HepG2 (cell line): Measurements from ENCODE around the gene MTCL1. TPM values are rescaled to one million over a fixed set of nuclear protein-coding genes. Genes with fewer than 3 reads are reported as not detected.

Source experiments
- ADNP ChIP-seq: sonication (generic); formaldehyde crosslinking; IDR thresholded peaks from 2 replicates; pipeline ENCODE4 v1.4.0; 2020; ENCODE audit warnings: missing genetic modification reagents
- ATM ChIP-seq: fragments of 450-650 bp; IDR thresholded peaks from 2 replicates; pipeline ENCODE4 v1.7.1; 2017; ENCODE audit warnings: mild to moderate bottlenecking, borderline replicate concordance
- CENPBD1 ChIP-seq: sonication (generic); formaldehyde crosslinking; IDR thresholded peaks from 2 replicates; pipeline ENCODE4 v1.8.0; 2022; ENCODE audit warnings: missing genetic modification reagents, low read depth, mild to moderate bottlenecking, borderline replicate concordance
- CENPX ChIP-seq: sonication (generic); formaldehyde crosslinking; IDR thresholded peaks from 2 replicates; pipeline ENCODE4 v1.9.0; 2021; ENCODE audit warnings: mild to moderate bottlenecking, missing genetic modification reagents, moderate library complexity
- DBP ChIP-seq: sonication (generic); formaldehyde crosslinking; IDR thresholded peaks from 2 replicates; pipeline ENCODE4 v1.4.0; 2020; ENCODE audit warnings: missing genetic modification reagents; ENCODE audit errors: not compliant biosample characterization
- HNF4G ChIP-seq, 2 experiments: sonication (generic) in 1 of 2; formaldehyde crosslinking in 1 of 2; IDR thresholded peaks; 2 replicates each; pipeline versions ENCODE4 v1.4.0 to v1.6.1; 2011 to 2020; ENCODE audit warnings: borderline replicate concordance in 2 of 2, low read depth in 2 of 2, mild to moderate bottlenecking in 2 of 2, low read length in 1 of 2, missing genetic modification reagents in 1 of 2, moderate library complexity in 1 of 2
- IKZF1 ChIP-seq: fragments of 450-650 bp; IDR thresholded peaks from 2 replicates; pipeline ENCODE4 v1.7.1; 2016
- IKZF5 ChIP-seq: IDR thresholded peaks from 2 replicates; pipeline ENCODE4 v1.6.1; 2018; ENCODE audit warnings: missing genetic modification reagents, mild to moderate bottlenecking, missing compliant biosample characterization
- IRX3 ChIP-seq: sonication (generic); formaldehyde crosslinking; IDR thresholded peaks from 2 replicates; pipeline ENCODE4 v1.8.1; 2023; ENCODE audit warnings: mild to moderate bottlenecking, low read depth, missing genetic modification reagents, borderline replicate concordance
- NR2C2 ChIP-seq: sonication (generic); formaldehyde crosslinking; IDR thresholded peaks from 2 replicates; pipeline ENCODE4 v1.4.0; 2020; ENCODE audit warnings: missing genetic modification reagents, mild to moderate bottlenecking, moderate library complexity, borderline replicate concordance
- PHF8 ChIP-seq: sonication (generic); formaldehyde crosslinking; IDR thresholded peaks from 2 replicates; pipeline ENCODE4 v1.5.0; 2020; ENCODE audit warnings: missing genetic modification reagents
- PLRG1 ChIP-seq: fragments of 450-650 bp; conservative IDR thresholded peaks from 2 replicates; pipeline ENCODE4 v1.6.1; 2016
- POLR2A ChIP-seq, 2 experiments: IDR thresholded peaks; 2 replicates each; pipeline ENCODE4 v1.6.1; 2011; ENCODE audit warnings: low read depth in 2 of 2, low read length in 2 of 2, mild to moderate bottlenecking in 1 of 2, moderate library complexity in 1 of 2; ENCODE audit not compliant: insufficient read depth in 1 of 2
- RAD21 ChIP-seq: fragments of 450-650 bp; formaldehyde crosslinking; IDR thresholded peaks from 2 replicates; pipeline ENCODE4 v1.5.0; 2020; ENCODE audit warnings: mild to moderate bottlenecking
- SMARCE1 ChIP-seq: fragments of 450-650 bp; IDR thresholded peaks from 2 replicates; pipeline ENCODE4 v1.6.1; 2017; ENCODE audit warnings: borderline replicate concordance
- SOX13 ChIP-seq, 3 experiments: fragments of 450-650 bp in 1 of 3; sonication (generic) in 1 of 3; formaldehyde crosslinking in 1 of 3; IDR thresholded peaks in 2 of 3; conservative IDR thresholded peaks in 1 of 3; 2 replicates each; pipeline versions ENCODE4 v1.5.0 to v1.6.1; 2016 to 2020; ENCODE audit warnings: antibody characterized with exemption in 1 of 3, mild to moderate bottlenecking in 1 of 3, missing compliant biosample characterization in 1 of 3, missing genetic modification reagents in 1 of 3, moderate library complexity in 1 of 3
- THAP8 ChIP-seq: sonication (generic); formaldehyde crosslinking; IDR thresholded peaks from 2 replicates; pipeline ENCODE4 v1.5.1; 2020; ENCODE audit warnings: missing genetic modification reagents, mild to moderate bottlenecking, borderline replicate concordance
- ZBTB38 ChIP-seq: sonication (generic); formaldehyde crosslinking; IDR thresholded peaks from 2 replicates; pipeline ENCODE4 v1.5.1; 2020; ENCODE audit warnings: mild to moderate bottlenecking, missing genetic modification reagents
- ZBTB46 ChIP-seq: sonication (generic); formaldehyde crosslinking; IDR thresholded peaks from 2 replicates; pipeline ENCODE4 v1.4.0; 2020; ENCODE audit warnings: mild to moderate bottlenecking, missing genetic modification reagents, borderline replicate concordance
- ZFP90 ChIP-seq: sonication (generic); formaldehyde crosslinking; IDR thresholded peaks from 2 replicates; pipeline ENCODE4 v1.8.0; 2022; ENCODE audit warnings: missing genetic modification reagents, mild to moderate bottlenecking, inconsistent platforms, borderline replicate concordance
- ZNF230 ChIP-seq: sonication (generic); formaldehyde crosslinking; IDR thresholded peaks from 2 replicates; pipeline ENCODE4 v1.4.0; 2020; ENCODE audit warnings: mild to moderate bottlenecking, missing genetic modification reagents
- ZNF501 ChIP-seq: sonication (generic); formaldehyde crosslinking; IDR thresholded peaks from 2 replicates; pipeline ENCODE4 v1.5.1; 2020; ENCODE audit warnings: mild to moderate bottlenecking, moderate library complexity, missing genetic modification reagents
- ZNF549 ChIP-seq: sonication (generic); formaldehyde crosslinking; IDR thresholded peaks from 2 replicates; pipeline ENCODE4 v1.5.0; 2020; ENCODE audit warnings: missing genetic modification reagents
- ZNF556 ChIP-seq: sonication (generic); formaldehyde crosslinking; IDR thresholded peaks from 2 replicates; pipeline ENCODE4 v1.4.0; 2020; ENCODE audit warnings: mild to moderate bottlenecking, missing genetic modification reagents, borderline replicate concordance
- ZNF678 ChIP-seq: sonication (generic); formaldehyde crosslinking; IDR thresholded peaks from 2 replicates; pipeline ENCODE4 v1.4.0; 2020; ENCODE audit warnings: mild to moderate bottlenecking, missing genetic modification reagents
- ZNF781 ChIP-seq: sonication (generic); formaldehyde crosslinking; IDR thresholded peaks from 2 replicates; pipeline ENCODE4 v1.5.1; 2020; ENCODE audit warnings: borderline replicate concordance, mild to moderate bottlenecking, missing genetic modification reagents; ENCODE audit errors: not compliant biosample characterization
- polyA plus RNA-seq, 8 experiments: library from polyadenylated mRNA; depleted of rRNA in 3 of 8; stranded (reverse) in 7 of 8; unstranded in 1 of 8; fragments of >200 nt; fragmentation: Illumina TruSeq in 4 of 8; extraction: Trizol in 4 of 8; gene quantifications; 2 replicates each; pipeline versions ENCODE4 v1.2.1 to v1.2.3, GENCODE V29; 2011 to 2016; ENCODE audit warnings: low read depth in 4 of 8, missing spikeins in 1 of 8, mixed read lengths in 1 of 8; ENCODE audit not compliant: insufficient read depth in 1 of 8
- total RNA-seq, 5 experiments: library from RNA; depleted of rRNA; stranded (reverse); fragments of >200 nt; fragmentation: Illumina TruSeq; extraction: Trizol; gene quantifications; 2 replicates each; pipeline ENCODE4 v1.2.3, GENCODE V29; 2016; ENCODE audit warnings: low read depth in 1 of 5

Gene MTCL1
- total and polyA plus RNA-seq, 2 of the 13 experiments (the other 11 are each of a cell fraction or from before 2014, with no cell fraction given) = 3.1 to 3.2 TPM

GRCh38 chr18:8797206-8797605 lies 91.8 kb downstream of the MTCL1 start (continued):
- TF ChIP-seq ZFP90 = no peak
- TF ChIP-seq CENPX = no peak
- no peak for TF ChIP-seq ADNP
- TF ChIP-seq RAD21 (CRISPR knock-in tag) = no peak
- TF ChIP-seq SOX13 (IDR thresholded peaks at IDR 0.05) = no peak
- peak in 1 of 2 experiments; percentile 50; a peak in 1 of 4 replicates for TF ChIP-seq SOX13 (CRISPR knock-in tag; conservative IDR thresholded peaks at IDR 0.05 in 1 of 2, IDR thresholded peaks at IDR 0.05 in 1 of 2)
- TF ChIP-seq THAP8 (CRISPR knock-in tag) = no peak
- TF ChIP-seq ZNF556 (CRISPR knock-in tag) = no peak
- TF ChIP-seq ZBTB46 (CRISPR knock-in tag) = no peak
- TF ChIP-seq SMARCE1 = no peak
- TF ChIP-seq NR2C2 = no peak
- TF ChIP-seq HNF4G (IDR thresholded peaks at IDR 0.05; ENCODE audit: borderline replicate concordance, low read depth, low read length) = no peak
- TF ChIP-seq HNF4G (CRISPR knock-in tag; IDR thresholded peaks at IDR 0.05; ENCODE audit: borderline replicate concordance, low read depth) = no peak
- no peak for TF ChIP-seq IKZF1
- no peak for TF ChIP-seq ZNF230 (CRISPR knock-in tag)
- TF ChIP-seq CENPBD1 (CRISPR knock-in tag) = no peak
- no peak for TF ChIP-seq ZNF549 (CRISPR knock-in tag)
- TF ChIP-seq POLR2A (IDR thresholded peaks at IDR 0.05; ENCODE audit: insufficient read depth in 1 of 2, low read depth in 2 of 2, low read length in 2 of 2) = no peak
- no peak for TF ChIP-seq IRX3 (CRISPR knock-in tag)
- TF ChIP-seq ZNF678 (CRISPR knock-in tag) = no peak
- TF ChIP-seq PLRG1 = no peak
- no peak for TF ChIP-seq ZNF781 (CRISPR knock-in tag)
- TF ChIP-seq DBP = no peak
- TF ChIP-seq PHF8 (CRISPR knock-in tag) = no peak
- no peak for TF ChIP-seq IKZF5
- TF ChIP-seq ZBTB38 (CRISPR knock-in tag) = no peak
- TF ChIP-seq ZNF501 (CRISPR knock-in tag) = no peak
- no peak for TF ChIP-seq ATM
